ENCODE results near the gene PCGF3. TPM values are rescaled to one million over a fixed set of nuclear protein-coding genes. Genes with fewer than 3 reads are reported as not detected.

The PCGF3 gene
- total RNA-seq, 1 donor from 2014 or later = 124 TPM

GRCh38 chr4:740011-740410 is 34.4 kb downstream of the PCGF3 start:
- intact Hi-C loops (cut with DNase I) = no loop called here
- Histone ChIP-seq H3K4me3 (no peak overlapping the region), H3K27me3 (no peaks in the 10 kb centered on the region), H3K27ac (no peak overlapping the region), H3K36me3 (peaks cover 49 to 89% of the 10 kb centered on the region in 2 donors), H3K4me1 (no peaks in the 10 kb centered on the region), H3K9me3 (peaks cover 9 to 34% of the 10 kb centered on the region in 2 donors)
- TF ChIP-seq, protein P1, sequence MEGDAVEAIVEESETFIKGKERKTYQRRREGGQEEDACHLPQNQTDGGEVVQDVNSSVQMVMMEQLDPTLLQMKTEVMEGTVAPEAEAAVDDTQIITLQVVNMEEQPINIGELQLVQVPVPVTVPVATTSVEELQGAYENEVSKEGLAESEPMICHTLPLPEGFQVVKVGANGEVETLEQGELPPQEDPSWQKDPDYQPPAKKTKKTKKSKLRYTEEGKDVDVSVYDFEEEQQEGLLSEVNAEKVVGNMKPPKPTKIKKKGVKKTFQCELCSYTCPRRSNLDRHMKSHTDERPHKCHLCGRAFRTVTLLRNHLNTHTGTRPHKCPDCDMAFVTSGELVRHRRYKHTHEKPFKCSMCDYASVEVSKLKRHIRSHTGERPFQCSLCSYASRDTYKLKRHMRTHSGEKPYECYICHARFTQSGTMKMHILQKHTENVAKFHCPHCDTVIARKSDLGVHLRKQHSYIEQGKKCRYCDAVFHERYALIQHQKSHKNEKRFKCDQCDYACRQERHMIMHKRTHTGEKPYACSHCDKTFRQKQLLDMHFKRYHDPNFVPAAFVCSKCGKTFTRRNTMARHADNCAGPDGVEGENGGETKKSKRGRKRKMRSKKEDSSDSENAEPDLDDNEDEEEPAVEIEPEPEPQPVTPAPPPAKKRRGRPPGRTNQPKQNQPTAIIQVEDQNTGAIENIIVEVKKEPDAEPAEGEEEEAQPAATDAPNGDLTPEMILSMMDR (IDR thresholded peaks at IDR 0.05) = no peak
- no peak for DNase-seq (ENCODE audit: low spot score in 2 of 2)

DNA sequence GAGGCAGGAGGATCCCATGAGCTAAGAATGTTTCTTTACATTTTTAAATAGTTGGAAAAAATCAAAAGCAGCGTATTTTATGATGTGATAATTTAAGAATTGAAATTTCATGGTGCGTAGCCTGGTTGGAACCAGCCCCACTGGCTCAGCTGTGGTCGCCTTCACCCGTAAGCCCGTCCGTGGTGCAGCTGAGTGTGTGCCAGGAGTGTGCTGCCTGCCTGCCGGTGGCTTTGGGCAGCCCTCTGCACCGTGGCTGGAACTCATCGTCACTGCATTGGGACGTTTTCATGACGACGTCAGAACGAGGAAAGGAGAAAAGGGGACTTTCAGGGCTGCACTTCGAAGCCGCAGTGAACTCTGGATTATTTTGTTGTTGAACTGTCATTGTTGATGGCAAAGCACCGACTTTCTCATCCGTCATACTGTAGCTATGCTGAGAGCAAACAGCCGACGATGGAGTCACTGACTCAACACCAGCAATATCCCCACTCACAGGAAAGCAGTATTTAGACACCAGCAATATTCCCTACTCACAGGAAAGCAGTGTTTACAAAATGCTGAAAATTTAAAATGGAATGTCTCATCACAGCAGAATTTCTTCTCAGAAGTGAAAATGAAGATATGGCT is 35.1 kb downstream of the PCGF3 start:
- no peak overlapping the region for H3K4me3 ChIP-seq
- H3K4me1 ChIP-seq = no peaks in the 10 kb centered on the region
- no peaks in the 10 kb centered on the region for H3K27me3 ChIP-seq
- peaks cover 9 to 34% of the 10 kb centered on the region in 2 donors for H3K9me3 ChIP-seq
- intact Hi-C loops (cut with DNase I) = no loop called here
- TF ChIP-seq, protein P1 (IDR thresholded peaks at IDR 0.05) = no peak
- H3K27ac ChIP-seq = no peak overlapping the region
- peaks cover 41 to 81% of the 10 kb centered on the region in 2 donors for H3K36me3 ChIP-seq
- no peak for DNase-seq (ENCODE audit: low spot score in 2 of 2)

DNA sequence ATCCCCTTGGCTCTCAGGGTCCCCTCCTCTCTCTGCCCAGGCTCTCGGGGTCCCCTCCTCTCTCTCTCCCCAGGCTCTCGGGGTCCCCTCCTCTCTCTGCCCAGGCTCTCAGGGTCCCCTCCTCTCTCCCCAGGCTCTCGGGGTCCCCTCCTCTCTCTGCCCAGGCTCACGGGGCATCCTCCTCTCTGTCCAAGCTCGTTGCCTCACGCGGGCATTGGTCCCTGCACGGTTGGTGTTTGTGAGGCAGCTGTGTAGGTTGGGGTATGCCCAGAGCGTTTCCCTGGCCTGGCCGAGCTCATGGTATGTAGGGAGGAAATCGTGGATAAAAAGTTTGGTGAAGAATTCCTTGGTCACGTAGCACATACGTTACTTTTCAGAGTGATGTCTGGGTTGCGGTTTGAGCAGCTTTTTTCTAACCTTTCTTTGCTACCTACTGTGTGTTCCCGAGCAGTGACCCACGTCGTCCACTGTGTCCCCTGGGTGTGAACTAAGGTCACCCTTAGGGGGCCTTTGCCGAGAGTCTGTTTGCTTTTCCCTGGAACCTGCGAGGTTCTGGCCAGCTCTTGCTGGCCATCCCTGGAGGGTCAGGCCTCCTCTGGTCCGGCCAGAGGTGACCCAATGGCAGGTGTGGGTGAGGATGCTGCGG is 36.6 kb downstream of the PCGF3 start:
- Histone ChIP-seq H3K9me3 (peaks cover 9 to 34% of the 10 kb centered on the region in 2 donors), H3K36me3 (peaks cover 33 to 69% of the 10 kb centered on the region in 2 donors), H3K4me1 (no peaks in the 10 kb centered on the region), H3K27me3 (no peaks in the 10 kb centered on the region), H3K4me3 (no peak overlapping the region), H3K27ac (no peak overlapping the region)
- TF ChIP-seq, protein P1 (IDR thresholded peaks at IDR 0.05) = no peak
- no peak for DNase-seq (ENCODE audit: low spot score in 2 of 2)
- intact Hi-C loops (cut with DNase I) = no loop called here

DNA sequence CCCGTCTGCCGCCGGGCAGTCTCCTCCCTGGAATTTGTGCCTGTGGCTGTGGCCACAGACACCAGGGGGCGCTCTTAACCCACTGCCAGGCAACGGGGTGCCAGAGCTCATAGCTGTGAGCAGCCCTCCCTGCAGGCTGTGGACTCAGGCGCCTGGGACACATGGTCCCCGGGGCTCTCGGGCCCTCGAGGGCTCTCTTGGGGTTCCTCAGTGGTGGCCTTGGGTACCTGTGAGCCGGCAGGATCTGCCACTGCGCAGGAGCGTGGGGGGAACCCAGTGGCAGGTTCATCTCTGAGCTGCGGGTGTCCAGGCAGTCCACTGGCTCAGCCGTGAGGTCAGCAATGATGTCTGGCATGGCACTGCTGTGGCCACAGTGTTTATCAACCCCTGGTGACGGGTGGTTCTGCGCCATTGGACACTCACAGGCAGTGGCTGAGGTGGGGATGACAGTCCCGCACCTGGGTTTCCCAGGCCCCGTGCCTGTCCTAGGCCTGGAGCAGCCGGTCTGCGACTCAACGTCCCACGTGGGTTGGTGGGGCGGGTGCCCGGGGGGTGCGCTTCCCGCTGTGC is 37.2 kb downstream of the PCGF3 start:
- H3K9me3 ChIP-seq = peaks cover 9 to 37% of the 10 kb centered on the region in 2 donors
- DNase-seq (ENCODE audit: low spot score in 2 of 2) = no peak
- intact Hi-C loops (cut with DNase I) = no loop called here
- no peak overlapping the region for H3K4me3 ChIP-seq
- peaks cover 27 to 67% of the 10 kb centered on the region in 2 donors for H3K36me3 ChIP-seq
- no peaks in the 10 kb centered on the region for H3K27me3 ChIP-seq
- TF ChIP-seq, protein P1 (IDR thresholded peaks at IDR 0.05) = peak; percentile 48 to 73 (median 64)
- no peaks in the 10 kb centered on the region for H3K4me1 ChIP-seq
- no peak overlapping the region for H3K27ac ChIP-seq

- no peak overlapping the region for H3K4me3 ChIP-seq
- no peaks in the 10 kb centered on the region for H3K4me1 ChIP-seq
- H3K27me3 ChIP-seq = no peaks in the 10 kb centered on the region
- intact Hi-C loops (cut with DNase I) = no loop called here
- no peak for DNase-seq (ENCODE audit: low spot score in 2 of 2)
- TF ChIP-seq, protein P1 (IDR thresholded peaks at IDR 0.05) = no peak
- peaks cover 19 to 67% of the 10 kb centered on the region in 2 donors for H3K36me3 ChIP-seq
- H3K9me3 ChIP-seq = peaks cover 6 to 43% of the 10 kb centered on the region in 2 donors
- no peak overlapping the region for H3K27ac ChIP-seq
Observed at GRCh38 chr4:743463-744211, 38.0 kb downstream of the PCGF3 start.

Measured in ascending aorta (tissue), 2 donors.